Sigmoid colon (tissue), 4 donors: ENCODE results near the gene MECP2.

Experiments
- EP300 ChIP-seq, 4 donors: sonication (generic); formaldehyde crosslinking; IDR thresholded peaks; one replicate each; pipeline ENCODE4 v1.6.1; 2017; ENCODE audit warnings: antibody characterized with exemption in 4 of 4
- POLR2A ChIP-seq, 2 donors: fragments of 450-650 bp; IDR thresholded peaks; one replicate each; pipeline ENCODE4 v1.6.1; 2016; ENCODE audit warnings: antibody characterized with exemption in 2 of 2, mild to moderate bottlenecking in 2 of 2, moderate library complexity in 2 of 2
- POLR2AphosphoS5 ChIP-seq, 4 donors: sonication (generic); formaldehyde crosslinking; IDR thresholded peaks; one replicate each; pipeline ENCODE4 v1.6.1; 2017; ENCODE audit warnings: antibody characterized with exemption in 4 of 4
- TF ChIP-seq, protein P1 (sequence below), 4 experiments: fragments of 450-650 bp in 3 of 4; fragments of 200-600 bp in 1 of 4; IDR thresholded peaks; one replicate each; pipeline ENCODE4 v1.5.1; 2016 to 2019; ENCODE audit warnings: antibody characterized with exemption in 4 of 4, mild to moderate bottlenecking in 3 of 4, moderate library complexity in 2 of 4

DNA sequence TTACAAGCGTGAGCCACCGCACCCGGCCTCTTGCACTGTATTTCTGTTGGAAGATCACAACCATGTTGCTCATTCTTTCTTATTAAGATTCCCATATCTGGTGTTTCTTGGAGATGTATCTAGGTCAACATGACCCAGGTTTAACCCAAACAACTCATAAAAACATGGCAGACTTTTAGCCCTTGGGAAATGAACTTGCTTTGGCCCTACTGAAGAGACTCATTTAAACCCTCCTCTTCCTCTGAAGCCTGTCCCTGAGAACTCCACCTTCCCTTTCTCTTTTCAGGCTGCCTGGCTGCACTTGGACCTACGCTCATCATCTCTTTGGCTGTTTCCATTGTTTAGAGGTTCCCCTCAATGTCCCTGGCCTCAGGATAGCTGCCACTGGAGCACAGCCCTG is 23.7 kb upstream of the MECP2 start:
- TF ChIP-seq, protein P1, sequence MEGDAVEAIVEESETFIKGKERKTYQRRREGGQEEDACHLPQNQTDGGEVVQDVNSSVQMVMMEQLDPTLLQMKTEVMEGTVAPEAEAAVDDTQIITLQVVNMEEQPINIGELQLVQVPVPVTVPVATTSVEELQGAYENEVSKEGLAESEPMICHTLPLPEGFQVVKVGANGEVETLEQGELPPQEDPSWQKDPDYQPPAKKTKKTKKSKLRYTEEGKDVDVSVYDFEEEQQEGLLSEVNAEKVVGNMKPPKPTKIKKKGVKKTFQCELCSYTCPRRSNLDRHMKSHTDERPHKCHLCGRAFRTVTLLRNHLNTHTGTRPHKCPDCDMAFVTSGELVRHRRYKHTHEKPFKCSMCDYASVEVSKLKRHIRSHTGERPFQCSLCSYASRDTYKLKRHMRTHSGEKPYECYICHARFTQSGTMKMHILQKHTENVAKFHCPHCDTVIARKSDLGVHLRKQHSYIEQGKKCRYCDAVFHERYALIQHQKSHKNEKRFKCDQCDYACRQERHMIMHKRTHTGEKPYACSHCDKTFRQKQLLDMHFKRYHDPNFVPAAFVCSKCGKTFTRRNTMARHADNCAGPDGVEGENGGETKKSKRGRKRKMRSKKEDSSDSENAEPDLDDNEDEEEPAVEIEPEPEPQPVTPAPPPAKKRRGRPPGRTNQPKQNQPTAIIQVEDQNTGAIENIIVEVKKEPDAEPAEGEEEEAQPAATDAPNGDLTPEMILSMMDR (IDR thresholded peaks at IDR 0.05) = no peak
- TF ChIP-seq POLR2A (IDR thresholded peaks at IDR 0.05) (no peak), EP300 (IDR thresholded peaks at IDR 0.05) (no peak), POLR2AphosphoS5 (IDR thresholded peaks at IDR 0.05) (no peak)
